ENCODE results near the gene SETD1A. TPM values are rescaled to one million over a fixed set of nuclear protein-coding genes. Genes with fewer than 3 reads are reported as not detected.

Gene SETD1A
- total and polyA plus RNA-seq, 9 of the 15 experiments (the other 6 are each of a cell fraction or from before 2014, with no cell fraction given) = 0.08 to 36.0 (median 4.2) TPM

- TF ChIP-seq ZNF232 (CRISPR knock-in tag; IDR thresholded peaks at IDR 0.05) (no peak), ZBTB17 (CRISPR knock-in tag; IDR thresholded peaks at IDR 0.05) (0 out of 2 replicates have a peak, but pooled peaks have one; percentile 48), THRB (CRISPR knock-in tag; conservative IDR thresholded peaks at IDR 0.05) (no peak; the same call in 1 of the 2 replicates), ZNF12 (CRISPR knock-in tag; IDR thresholded peaks at IDR 0.05) (0 out of 2 replicates have a peak, but pooled peaks have one; percentile 12), ZNF274 (IDR thresholded peaks at IDR 0.05; ENCODE audit: borderline replicate concordance, low read depth, low read length) (no peak), MAFG (tag; conservative IDR thresholded peaks at IDR 0.05) (no peak), ARID4B (CRISPR knock-in tag; IDR thresholded peaks at IDR 0.05) (peak; percentile 25; the same call in 1 of the 2 replicates), PBX2 (CRISPR knock-in tag; IDR thresholded peaks at IDR 0.05; ENCODE audit: low read depth) (no peak), PBX2 (tag; conservative IDR thresholded peaks at IDR 0.05; ENCODE audit: low read depth) (no peak), EHMT2 (IDR thresholded peaks at IDR 0.05) (no peak), ESRRA (IDR thresholded peaks at IDR 0.05; ENCODE audit: borderline replicate concordance, low read depth) (0 out of 2 replicates have a peak, but pooled peaks have one; percentile 17), CHAMP1 (IDR thresholded peaks at IDR 0.05) (no peak), MAX (CRISPR knock-in tag; IDR thresholded peaks at IDR 0.05) (peak; percentile 53; the same call in 1 of the 2 replicates), BRCA1 (IDR thresholded peaks at IDR 0.05) (no peak), BRCA1 (CRISPR knock-in tag; IDR thresholded peaks at IDR 0.05) (no peak)
These were observed 76.3 kb downstream of the SETD1A start (continued) for GRCh38 chr16:31033709-31034492.
